ENCODE measurements around the gene ARL4C.
"Not testable (repeated sequence)": the region's sequence is repeated elsewhere in the genome, so short reads cannot be mapped to it uniquely, and the experiment has no call there.

ARL4C gene

GRCh38 chr2:234469972-234470371, 26.9 kb downstream of the ARL4C start:
- no peak for DNase-seq

DNA sequence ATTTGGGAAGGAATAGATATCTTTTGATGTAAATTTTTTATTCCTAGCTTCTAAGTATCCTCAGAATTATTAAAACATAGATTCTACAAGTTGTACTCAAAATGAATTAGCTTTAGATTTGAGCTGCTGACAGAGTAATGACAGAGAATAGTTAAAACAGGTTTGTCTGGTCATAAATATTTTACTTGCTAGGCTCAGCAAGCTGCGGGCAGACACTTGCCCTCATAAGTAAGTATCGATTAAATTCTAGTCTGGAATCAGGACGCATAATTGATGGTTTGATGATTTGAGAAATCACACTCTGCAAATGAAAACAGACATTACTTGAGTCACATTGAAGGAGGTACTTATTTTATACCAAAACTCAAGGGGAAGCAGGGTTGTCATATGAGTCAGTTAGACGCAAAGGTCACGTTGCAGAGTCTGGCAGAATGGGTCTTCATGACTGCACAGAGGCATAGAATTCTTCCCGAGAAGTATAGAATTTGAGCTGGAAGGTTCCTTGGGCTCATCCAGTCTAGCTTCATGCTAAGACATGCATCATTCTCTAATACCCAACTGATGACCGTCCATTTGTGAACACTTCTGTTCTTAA, 27.5 kb downstream of the ARL4C start:
- DNase-seq = no peak

DNA sequence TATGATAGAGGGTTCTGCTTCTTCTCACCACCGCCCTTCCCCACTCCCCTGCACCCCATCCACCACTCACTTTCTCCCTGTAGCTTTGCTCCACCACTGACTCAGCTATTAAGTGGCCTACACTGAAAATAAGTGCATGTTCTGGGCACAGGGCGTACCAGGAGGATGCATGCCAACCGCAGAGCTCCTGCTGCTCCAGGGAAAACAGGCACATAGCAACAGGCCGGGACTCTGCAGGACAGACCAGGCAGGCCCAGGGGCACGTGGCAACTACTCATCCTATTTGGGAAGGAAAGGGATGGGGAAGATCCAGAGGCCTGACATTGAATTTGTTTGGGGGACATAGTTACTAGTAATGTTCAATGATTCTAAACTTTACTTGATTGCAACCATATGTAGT, 28.4 kb downstream of the ARL4C start:
- DNase-seq = no peak

- no peak for DNase-seq
Measured at GRCh38 chr2:234467289-234467688, 29.6 kb downstream of the ARL4C start.

DNA sequence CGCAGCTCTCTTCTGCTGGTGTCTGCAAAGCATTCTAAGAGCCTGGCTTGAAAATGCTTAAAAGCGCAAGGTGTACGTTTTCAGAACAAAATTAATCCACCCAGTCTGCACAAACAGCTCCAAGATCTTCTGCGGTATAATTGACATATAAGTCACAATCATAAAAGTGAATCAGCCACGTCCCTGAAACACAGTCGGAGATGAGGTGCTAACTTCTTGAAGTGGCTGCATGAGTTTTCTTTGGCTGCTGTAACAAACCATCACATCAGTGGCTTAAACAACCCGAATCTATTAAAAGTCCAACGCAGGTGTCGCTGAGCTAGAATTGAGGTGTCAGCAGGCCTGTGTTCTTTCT, 32.6 kb downstream of the ARL4C start:
- no peak for DNase-seq

DNA sequence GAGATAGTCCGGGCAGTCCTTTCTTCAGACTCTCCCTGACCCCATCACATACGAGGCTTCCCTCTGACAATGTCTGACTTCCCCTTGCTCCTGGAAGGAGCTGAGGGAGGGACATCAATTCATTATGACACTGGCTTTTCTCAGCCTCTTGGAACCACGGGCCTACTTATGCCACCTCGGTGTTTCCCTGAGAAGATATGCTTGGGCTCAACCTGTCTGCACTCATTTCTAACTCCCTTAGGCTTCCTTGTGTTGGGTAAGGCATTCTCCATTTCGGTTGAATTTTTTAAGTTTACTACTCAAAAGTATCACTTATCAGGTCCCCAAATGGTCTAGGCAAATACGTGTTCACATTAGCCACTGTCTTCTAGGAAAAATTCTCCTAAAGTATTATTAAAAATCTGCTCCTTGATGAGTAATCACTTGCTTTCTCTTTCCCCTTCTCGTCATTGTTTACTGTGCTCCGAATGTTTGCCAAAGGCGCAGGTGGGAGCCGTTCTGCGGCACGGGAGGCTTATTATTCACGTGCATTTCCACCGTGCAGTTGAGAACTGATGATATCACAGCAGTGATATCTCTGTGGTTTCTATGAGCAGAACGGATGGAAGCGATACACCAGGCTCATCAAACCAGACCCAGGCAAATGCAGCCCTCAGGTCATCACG, 33.1 kb downstream of the ARL4C start:
- no peak for DNase-seq

GRCh38 chr2:234462218-234462992, 34.5 kb downstream of the ARL4C start:
- DNase-seq = no peak

- no peak for DNase-seq
Measured at GRCh38 chr2:234459401-234460009, 37.4 kb downstream of the ARL4C start.

- DNase-seq = no peak
Measured at GRCh38 chr2:234458466-234458865, 38.4 kb downstream of the ARL4C start.

- DNase-seq = no peak
Measured at GRCh38 chr2:234457421-234457820, 39.5 kb downstream of the ARL4C start.

GRCh38 chr2:234455246-234455645, 41.6 kb downstream of the ARL4C start:
- not testable (repeated sequence) for DNase-seq

DNA sequence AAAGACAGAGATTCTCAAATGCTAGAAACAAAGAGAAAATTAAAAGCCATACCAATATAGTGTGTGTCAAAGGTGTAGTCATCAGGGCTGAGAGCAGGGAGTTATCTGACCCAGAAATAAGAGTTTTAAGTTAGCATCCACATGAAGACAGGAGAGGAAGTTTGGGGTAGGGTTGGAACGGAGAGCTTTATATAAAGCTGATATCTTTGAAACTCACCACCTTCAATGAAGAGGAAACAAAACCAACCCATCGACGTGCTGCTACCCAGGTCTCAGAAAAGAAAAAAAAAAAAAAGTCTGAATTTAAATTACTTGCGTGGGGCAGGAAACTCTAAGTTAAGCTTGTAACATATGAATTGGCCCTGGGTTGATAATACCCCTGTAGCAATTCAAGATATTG, 42.4 kb downstream of the ARL4C start:
- no peak for DNase-seq

DNA sequence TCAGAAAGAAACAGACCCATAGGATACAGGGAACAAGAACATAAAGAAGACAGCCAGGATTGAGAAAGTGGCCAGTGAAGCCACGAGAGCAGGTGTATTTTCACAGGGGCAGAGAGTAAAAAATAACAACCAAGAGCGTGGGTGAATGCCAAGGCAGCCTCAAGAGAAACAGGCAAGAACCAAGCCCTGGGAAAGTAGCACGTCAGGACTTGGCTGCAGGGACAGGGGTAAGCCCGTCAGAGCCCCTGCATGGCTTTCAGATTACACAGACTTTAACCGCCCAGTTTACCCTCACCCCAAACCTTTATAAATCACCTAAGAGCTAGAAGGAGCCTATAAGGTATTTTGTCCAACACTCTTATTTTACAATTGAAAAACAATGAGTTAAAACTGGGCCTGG, 43.7 kb downstream of the ARL4C start:
- DNase-seq = no peak

GRCh38 chr2:234451852-234452625, 44.8 kb downstream of the ARL4C start:
- DNase-seq = no peak

DNA sequence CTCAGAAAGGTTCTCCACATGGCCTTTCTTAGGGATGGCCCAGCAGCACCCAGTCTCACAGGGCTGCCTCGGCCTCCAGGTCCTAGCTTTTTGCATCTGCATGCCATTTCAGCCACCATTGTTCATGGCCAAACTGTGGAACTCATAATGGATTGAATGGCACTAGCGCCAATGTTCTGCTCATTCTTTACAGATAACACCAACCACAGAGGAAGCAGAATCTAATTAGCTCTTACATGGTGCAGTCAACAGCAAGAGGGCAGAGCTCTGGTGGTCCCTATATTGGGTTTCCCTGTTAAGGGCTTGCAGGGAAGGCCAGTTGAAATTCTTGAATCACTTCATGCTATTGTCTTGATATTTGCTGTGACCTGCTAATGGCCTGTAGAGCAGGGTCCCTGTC, 45.6 kb downstream of the ARL4C start:
- no peak for DNase-seq

DNA sequence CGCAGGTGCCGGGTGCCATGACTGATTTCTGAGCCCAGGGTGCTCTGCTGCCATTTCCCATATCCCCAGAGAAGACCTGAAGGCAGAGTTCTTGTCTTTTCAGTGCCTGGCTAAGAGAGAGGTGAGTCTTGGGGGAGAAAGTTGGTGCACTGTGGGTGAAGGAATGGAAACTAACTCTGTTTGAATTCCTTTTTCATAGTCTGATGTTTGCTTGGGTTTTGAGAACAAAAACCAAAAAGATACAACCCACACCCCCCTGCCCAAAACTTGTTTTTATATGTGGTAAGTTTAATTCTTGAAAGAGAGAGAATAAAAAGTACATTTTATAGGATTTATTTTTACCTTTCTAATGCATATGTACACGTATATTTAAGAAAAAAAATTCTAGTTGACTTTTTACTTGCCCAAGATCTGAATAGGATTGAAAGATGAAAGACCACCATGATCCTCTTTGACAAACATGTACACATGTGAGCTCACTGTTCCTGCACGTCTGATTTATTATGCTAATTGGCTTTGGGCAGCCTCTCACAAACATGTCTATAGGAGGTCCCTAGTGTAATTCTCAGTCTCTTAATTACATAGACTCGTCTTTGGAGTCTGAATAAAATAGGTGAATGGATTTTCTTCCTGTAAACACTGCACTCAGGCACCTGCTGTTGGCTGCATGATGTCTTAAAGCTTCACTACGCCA, 46.3 kb downstream of the ARL4C start:
- DNase-seq = no peak

GRCh38 chr2:234448506-234449184, 48.2 kb downstream of the ARL4C start:
- no peak for DNase-seq

- no peak for DNase-seq
Measured at GRCh38 chr2:234447963-234448362, 48.9 kb downstream of the ARL4C start.

- DNase-seq = no peak
Measured at GRCh38 chr2:234447189-234447588, 49.7 kb downstream of the ARL4C start.

GRCh38 chr2:234446404-234447076, 50.3 kb downstream of the ARL4C start:
- no peak for DNase-seq

- DNase-seq = no peak
Measured at GRCh38 chr2:234444893-234445292, 52.0 kb downstream of the ARL4C start.
